Glutamatergic neuron (in vitro differentiated cells): ENCODE results near the gene CD34. TPM values are rescaled to one million over a fixed set of nuclear protein-coding genes. Genes with fewer than 3 reads are reported as not detected.

Experiments
- DNase-seq: peaks from one replicate; pipeline ENCODE4 v3.0.0; 2022
- H3K27ac Mint-ChIP-seq: one replicate; pipeline ENCODE4 v1.8.0; 2020; ENCODE audit warnings: mild to moderate bottlenecking, mixed read lengths, inconsistent platforms; ENCODE audit not compliant: unreplicated experiment
- H3K27me3 Mint-ChIP-seq: one replicate; pipeline ENCODE4 v1.8.0; 2020; ENCODE audit warnings: mild to moderate bottlenecking, moderate library complexity, mixed read lengths, inconsistent platforms; ENCODE audit not compliant: unreplicated experiment
- H3K36me3 Mint-ChIP-seq: one replicate; pipeline ENCODE4 v1.8.0; 2020; ENCODE audit warnings: mild to moderate bottlenecking, mixed read lengths, inconsistent platforms; ENCODE audit not compliant: unreplicated experiment
- H3K4me1 Mint-ChIP-seq: one replicate; pipeline ENCODE4 v1.8.0; 2020; ENCODE audit warnings: mild to moderate bottlenecking, low read depth, mixed read lengths, inconsistent platforms; ENCODE audit not compliant: unreplicated experiment
- H3K4me3 Mint-ChIP-seq: one replicate; pipeline ENCODE4 v1.8.0; 2020; ENCODE audit warnings: mild to moderate bottlenecking, mixed read lengths, inconsistent platforms; ENCODE audit not compliant: unreplicated experiment
- H3K9me3 Mint-ChIP-seq: one replicate; pipeline ENCODE4 v1.8.0; 2020; ENCODE audit warnings: mild to moderate bottlenecking, moderate library complexity, mixed read lengths, inconsistent platforms; ENCODE audit not compliant: unreplicated experiment
- total RNA-seq: library from RNA; stranded (reverse); fragmentation: NEBNext Ultra II Directional; extraction: Animal tissue kit (Norgen Biotek cat#: 25700); gene quantifications from one replicate; pipeline ENCODE4 v1.2.1, GENCODE V29; 2021; ENCODE audit not compliant: unreplicated experiment
- TF ChIP-seq, protein P1 (sequence below): fragments of 200-600 bp; sonication (generic); IDR thresholded peaks from one replicate; pipeline ENCODE4 v1.5.0; 2021; ENCODE audit not compliant: partially characterized antibody, unreplicated experiment

Gene CD34
- total RNA-seq, 1 donor from 2014 or later = 0.20 TPM

DNA sequence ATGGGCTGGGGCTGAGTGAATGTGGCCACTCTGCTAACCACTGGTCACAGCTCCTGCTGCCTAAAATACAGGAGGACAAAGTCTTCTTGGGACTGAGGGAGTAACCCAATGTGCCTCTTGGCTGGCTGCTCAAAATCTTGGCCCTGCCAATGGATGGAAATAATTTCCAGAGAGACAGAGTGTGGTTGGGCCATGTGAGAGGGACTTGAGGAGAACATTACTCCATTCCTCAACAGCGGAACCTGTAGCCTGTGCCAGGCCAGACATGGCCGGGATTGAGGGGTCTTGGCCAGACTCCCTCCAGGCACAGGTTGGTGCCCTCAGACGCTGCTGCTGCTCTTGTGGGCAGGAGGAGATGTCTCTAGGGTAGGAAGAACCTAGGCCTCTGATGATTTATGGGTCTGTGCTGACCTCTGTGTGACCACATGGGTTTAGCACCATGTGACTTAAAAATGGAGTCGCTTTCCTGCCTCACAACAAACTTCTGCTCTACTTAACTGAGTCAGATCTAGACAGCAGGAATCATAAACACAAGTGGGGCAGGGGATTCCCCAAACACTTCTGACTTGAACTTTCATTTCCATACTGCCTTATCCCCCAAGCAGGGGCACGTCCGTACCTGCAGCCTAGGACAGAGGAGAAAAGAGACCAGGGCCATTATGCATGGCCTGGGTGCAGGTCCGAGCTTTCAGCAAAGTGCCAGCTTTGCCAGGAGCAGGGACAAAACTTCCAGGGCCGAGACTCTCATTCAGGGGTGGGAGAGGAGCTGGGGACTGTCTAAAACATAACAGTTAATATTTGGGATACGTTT is 79.2 kb downstream of the CD34 start:
- TF ChIP-seq, protein P1, sequence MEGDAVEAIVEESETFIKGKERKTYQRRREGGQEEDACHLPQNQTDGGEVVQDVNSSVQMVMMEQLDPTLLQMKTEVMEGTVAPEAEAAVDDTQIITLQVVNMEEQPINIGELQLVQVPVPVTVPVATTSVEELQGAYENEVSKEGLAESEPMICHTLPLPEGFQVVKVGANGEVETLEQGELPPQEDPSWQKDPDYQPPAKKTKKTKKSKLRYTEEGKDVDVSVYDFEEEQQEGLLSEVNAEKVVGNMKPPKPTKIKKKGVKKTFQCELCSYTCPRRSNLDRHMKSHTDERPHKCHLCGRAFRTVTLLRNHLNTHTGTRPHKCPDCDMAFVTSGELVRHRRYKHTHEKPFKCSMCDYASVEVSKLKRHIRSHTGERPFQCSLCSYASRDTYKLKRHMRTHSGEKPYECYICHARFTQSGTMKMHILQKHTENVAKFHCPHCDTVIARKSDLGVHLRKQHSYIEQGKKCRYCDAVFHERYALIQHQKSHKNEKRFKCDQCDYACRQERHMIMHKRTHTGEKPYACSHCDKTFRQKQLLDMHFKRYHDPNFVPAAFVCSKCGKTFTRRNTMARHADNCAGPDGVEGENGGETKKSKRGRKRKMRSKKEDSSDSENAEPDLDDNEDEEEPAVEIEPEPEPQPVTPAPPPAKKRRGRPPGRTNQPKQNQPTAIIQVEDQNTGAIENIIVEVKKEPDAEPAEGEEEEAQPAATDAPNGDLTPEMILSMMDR = no peak
- no peaks in the 10 kb centered on the region for H3K27me3 Mint-ChIP-seq
- no peaks in the 10 kb centered on the region for H3K9me3 Mint-ChIP-seq
- no peak for DNase-seq
- no peaks in the 10 kb centered on the region for H3K4me1 Mint-ChIP-seq
- no peak overlapping the region for H3K4me3 Mint-ChIP-seq
- H3K36me3 Mint-ChIP-seq = no peaks in the 10 kb centered on the region
- no peak overlapping the region for H3K27ac Mint-ChIP-seq

Other genes starting within 250 kb of the CD34 start
- 188 TPM for gene CD46, start 159.1 kb downstream of the CD34 start, total RNA-seq